Right cardiac atrium (tissue), 5 donors: ENCODE results near the gene EHD4. TPM values are rescaled to one million over a fixed set of nuclear protein-coding genes. Genes with fewer than 3 reads are reported as not detected.

Experiments used
- ATAC-seq, 2 donors: fragments of 200-7000 bp; cut with Tn5 transposase; one replicate each; pipeline versions ENCODE4 v1.8.0 to v1.9.1; 2020; ENCODE audit warnings: moderate library complexity in 2 of 2, mild to moderate bottlenecking in 1 of 2
- DNase-seq, 3 donors: peaks; one replicate each; pipeline ENCODE4 v3.0.0-alpha.2; 2020
- H3K27ac ChIP-seq: one replicate; pipeline ENCODE4 v1.5.1; 2013; ENCODE audit warnings: mild to moderate bottlenecking, low read length, control low read depth, moderate library complexity
- H3K27me3 ChIP-seq: one replicate; pipeline ENCODE4 v1.6.1; 2013; ENCODE audit not compliant: control insufficient read depth, insufficient read depth
- H3K4me1 ChIP-seq: one replicate; pipeline ENCODE4 v1.6.1; 2013; ENCODE audit warnings: low read length; ENCODE audit not compliant: control insufficient read depth, insufficient read depth
- H3K4me3 ChIP-seq: one replicate; pipeline ENCODE4 v1.5.1; 2013; ENCODE audit warnings: low read length, control low read depth
- H3K9me3 ChIP-seq: one replicate; pipeline ENCODE4 v1.6.1; 2013; ENCODE audit warnings: low read length; ENCODE audit not compliant: control insufficient read depth
- WGBS: extraction: QIAGEN DNeasy Blood & Tissue Kit; methylation state at CpG from one replicate; pipeline ENCODE4 v1.1.7; 2013; 5-methylcytosine and 5-hydroxymethylcytosine counted together
- intact Hi-C, 4 donors: fragments of 100-400 bp; cut with DNase I; formaldehyde crosslinking; loops; one replicate each; pipeline versions ENCODE4 v1.11.0 to v1.14.0; 2022 to 2023
- polyA plus RNA-seq: library from polyadenylated mRNA; stranded (reverse); fragments of 200-250 nt; gene quantifications from one replicate; pipeline ENCODE4 v1.2.3, GENCODE V29; 2013
- total RNA-seq, 4 donors: library from RNA; stranded (reverse); fragmentation: NEBNext Ultra II Directional; extraction: Animal tissue kit (Norgen Biotek cat#: 25700); gene quantifications; one replicate each; pipeline ENCODE4 v1.2.1, GENCODE V29; 2021
- donor health status: healthy with polysubstance abuse.
- donor health status: DM: no; HTN: yes; CAD: no.
- donor health status: DM: no; HTN: no; CAD: no.
- donor health status: DM: no; HTN: yes; CAD: no; lungs with severe emphysema.
- donor health status: DM: yes; HTN: yes; CAD: no.

EHD4 gene
- total and polyA plus RNA-seq, 5 donors: 26.3 to 37.4 (median 33.3) TPM

GRCh38 chr15:41852736-41853590, 119.4 kb downstream of the EHD4 start:
- WGBS: 70% methylated on average over 17 of the region's 17 CpGs
- no peaks in the 10 kb centered on the region for H3K9me3 ChIP-seq
- H3K4me3 ChIP-seq: no peak overlapping the region
- no peaks in the 10 kb centered on the region for H3K27me3 ChIP-seq
- DNase-seq (no peak), ATAC-seq (peak in 1 of 2 donors; percentile 3)
- no peak overlapping the region for H3K27ac ChIP-seq
- intact Hi-C loops: no loop called here
- H3K4me1 ChIP-seq: no peaks in the 10 kb centered on the region

GRCh38 chr15:41851755-41852370, 120.5 kb downstream of the EHD4 start:
- ATAC-seq (no peak), DNase-seq (no peak)
- intact Hi-C loops: no loop called here
- no peak overlapping the region for H3K4me3 ChIP-seq
- H3K9me3 ChIP-seq: no peaks in the 10 kb centered on the region
- no peak overlapping the region for H3K27ac ChIP-seq
- WGBS: 85% methylated on average over 8 of the region's 8 CpGs
- H3K4me1 ChIP-seq: no peaks in the 10 kb centered on the region
- H3K27me3 ChIP-seq: no peaks in the 10 kb centered on the region

- Histone ChIP-seq H3K4me1 (no peaks in the 10 kb centered on the region), H3K27me3 (no peaks in the 10 kb centered on the region), H3K27ac (no peak overlapping the region), H3K9me3 (no peaks in the 10 kb centered on the region), H3K4me3 (no peak overlapping the region)
- ATAC-seq (no peak), DNase-seq (no peak)
- 51% methylated on average over 11 of the region's 11 CpGs for WGBS
- intact Hi-C loops: no loop called here
Measured at GRCh38 chr15:41851167-41851523, 121.2 kb downstream of the EHD4 start.

- ATAC-seq (no peak), DNase-seq (no peak)
- H3K27ac ChIP-seq: no peak overlapping the region
- H3K4me3 ChIP-seq: no peak overlapping the region
- H3K27me3 ChIP-seq: no peaks in the 10 kb centered on the region
- H3K4me1 ChIP-seq: no peaks in the 10 kb centered on the region
- no peaks in the 10 kb centered on the region for H3K9me3 ChIP-seq
- intact Hi-C loops: no loop called here
- WGBS: 74% methylated on average over 16 of the region's 16 CpGs
Measured at GRCh38 chr15:41850482-41851166, 121.7 kb downstream of the EHD4 start.

GRCh38 chr15:41849861-41850260, 122.5 kb downstream of the EHD4 start:
- intact Hi-C loops: no loop called here
- no peak for ATAC-seq
- no peaks in the 10 kb centered on the region for H3K27me3 ChIP-seq
- H3K9me3 ChIP-seq: no peaks in the 10 kb centered on the region
- H3K4me3 ChIP-seq: no peak overlapping the region
- H3K27ac ChIP-seq: no peak overlapping the region
- WGBS: 65% methylated on average over 8 of the region's 8 CpGs
- DNase-seq: no peak
- H3K4me1 ChIP-seq: no peaks in the 10 kb centered on the region

GRCh38 chr15:41849204-41849603, 123.2 kb downstream of the EHD4 start:
- no peaks in the 10 kb centered on the region for H3K4me1 ChIP-seq
- no peak overlapping the region for H3K27ac ChIP-seq
- ATAC-seq (no peak), DNase-seq (no peak)
- WGBS: 77% methylated on average over 6 of the region's 6 CpGs
- no peaks in the 10 kb centered on the region for H3K27me3 ChIP-seq
- H3K4me3 ChIP-seq: no peak overlapping the region
- no peaks in the 10 kb centered on the region for H3K9me3 ChIP-seq
- intact Hi-C loops: no loop called here

GRCh38 chr15:41848631-41849030, 123.7 kb downstream of the EHD4 start:
- H3K27me3 ChIP-seq: no peaks in the 10 kb centered on the region
- WGBS: 70% methylated on average over 10 of the region's 10 CpGs
- no peaks in the 10 kb centered on the region for H3K9me3 ChIP-seq
- DNase-seq (no peak), ATAC-seq (no peak)
- no peaks in the 10 kb centered on the region for H3K4me1 ChIP-seq
- no peak overlapping the region for H3K27ac ChIP-seq
- H3K4me3 ChIP-seq: no peak overlapping the region
- intact Hi-C loops: no loop called here

- ATAC-seq: no peak
- intact Hi-C loops: no loop called here
- no peak overlapping the region for H3K4me3 ChIP-seq
- 94% methylated on average over 9 of the region's 9 CpGs for WGBS
- no peaks in the 10 kb centered on the region for H3K4me1 ChIP-seq
- H3K9me3 ChIP-seq: no peaks in the 10 kb centered on the region
- no peak for DNase-seq
- H3K27me3 ChIP-seq: no peaks in the 10 kb centered on the region
- H3K27ac ChIP-seq: no peak overlapping the region
Measured at GRCh38 chr15:41847981-41848380, 124.4 kb downstream of the EHD4 start.

- Histone ChIP-seq H3K9me3 (no peaks in the 10 kb centered on the region), H3K27me3 (no peaks in the 10 kb centered on the region), H3K4me1 (no peaks in the 10 kb centered on the region), H3K27ac (no peak overlapping the region), H3K4me3 (no peak overlapping the region)
- ATAC-seq (no peak), DNase-seq (no peak)
- intact Hi-C loops: no loop called here
- 88% methylated on average over 14 of the region's 14 CpGs for WGBS
Measured at GRCh38 chr15:41847206-41847605, 125.2 kb downstream of the EHD4 start.
